ENCODE data around the gene TSHZ1. TPM values are rescaled to one million over a fixed set of nuclear protein-coding genes. Genes with fewer than 3 reads are reported as not detected.

The TSHZ1 gene
- total RNA-seq, 1 donor from 2014 or later = 8.0 TPM

- Mint-ChIP-seq H3K27me3 (ENCODE audit: low read depth) (no peaks in the 10 kb centered on the region), H3K4me1 (ENCODE audit: low read depth) (peaks cover 40% of the 10 kb centered on the region), H3K4me3 (ENCODE audit: unreplicated experiment) (peak overlapping the region; percentile 71), H3K36me3 (ENCODE audit: low read depth) (peaks cover 2% of the 10 kb centered on the region), H3K9me3 (ENCODE audit: low read depth) (no peaks in the 10 kb centered on the region), H3K27ac (ENCODE audit: unreplicated experiment) (peak overlapping the region; percentile 70)
- no peak for DNase-seq (ENCODE audit: low spot score)
- TF ChIP-seq, protein P1, sequence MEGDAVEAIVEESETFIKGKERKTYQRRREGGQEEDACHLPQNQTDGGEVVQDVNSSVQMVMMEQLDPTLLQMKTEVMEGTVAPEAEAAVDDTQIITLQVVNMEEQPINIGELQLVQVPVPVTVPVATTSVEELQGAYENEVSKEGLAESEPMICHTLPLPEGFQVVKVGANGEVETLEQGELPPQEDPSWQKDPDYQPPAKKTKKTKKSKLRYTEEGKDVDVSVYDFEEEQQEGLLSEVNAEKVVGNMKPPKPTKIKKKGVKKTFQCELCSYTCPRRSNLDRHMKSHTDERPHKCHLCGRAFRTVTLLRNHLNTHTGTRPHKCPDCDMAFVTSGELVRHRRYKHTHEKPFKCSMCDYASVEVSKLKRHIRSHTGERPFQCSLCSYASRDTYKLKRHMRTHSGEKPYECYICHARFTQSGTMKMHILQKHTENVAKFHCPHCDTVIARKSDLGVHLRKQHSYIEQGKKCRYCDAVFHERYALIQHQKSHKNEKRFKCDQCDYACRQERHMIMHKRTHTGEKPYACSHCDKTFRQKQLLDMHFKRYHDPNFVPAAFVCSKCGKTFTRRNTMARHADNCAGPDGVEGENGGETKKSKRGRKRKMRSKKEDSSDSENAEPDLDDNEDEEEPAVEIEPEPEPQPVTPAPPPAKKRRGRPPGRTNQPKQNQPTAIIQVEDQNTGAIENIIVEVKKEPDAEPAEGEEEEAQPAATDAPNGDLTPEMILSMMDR (IDR thresholded peaks at IDR 0.05) = no peak
Measured at GRCh38 chr18:75212751-75213090, 2.1 kb downstream of the TSHZ1 start.

DNA sequence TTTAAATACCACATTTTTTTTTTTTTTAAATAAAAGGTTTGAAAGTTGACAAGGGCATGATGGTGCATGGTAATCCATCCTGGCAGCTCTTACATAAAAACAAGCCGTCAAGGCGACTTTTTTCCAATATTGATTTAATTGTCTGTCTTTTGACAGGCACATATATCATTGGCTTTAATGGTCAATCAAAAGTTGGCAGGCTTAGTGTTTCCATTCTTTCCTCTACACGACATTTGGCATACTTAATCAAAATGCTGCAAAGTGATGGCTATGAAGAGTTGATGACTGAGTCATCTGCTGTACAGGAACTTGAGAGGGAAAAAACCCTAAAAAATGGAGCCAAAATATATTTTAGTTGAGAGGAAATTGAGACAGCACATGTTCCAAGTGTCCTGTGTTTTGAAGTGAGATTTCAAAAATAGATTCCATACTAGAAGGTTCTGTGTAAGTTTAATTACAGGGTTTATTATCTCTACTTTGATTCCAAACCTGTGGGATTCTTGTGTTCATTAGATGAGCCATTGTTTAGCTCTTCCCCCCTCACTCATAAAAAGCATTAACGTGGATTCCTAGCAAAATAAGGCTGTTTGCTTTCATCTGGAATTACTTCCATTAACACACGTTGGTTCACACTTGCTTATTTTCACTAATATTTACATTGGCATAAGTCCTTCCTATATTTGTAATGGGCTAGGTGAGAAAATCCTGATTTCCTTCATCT is 3.2 kb downstream of the TSHZ1 start:
- H3K36me3 Mint-ChIP-seq (ENCODE audit: low read depth) = peaks cover 2% of the 10 kb centered on the region
- TF ChIP-seq, protein P1 (IDR thresholded peaks at IDR 0.05) = no peak
- peak overlapping the region; percentile 36 for H3K27ac Mint-ChIP-seq (ENCODE audit: unreplicated experiment)
- peak overlapping the region; percentile 12 for H3K4me3 Mint-ChIP-seq (ENCODE audit: unreplicated experiment)
- no peak for DNase-seq (ENCODE audit: low spot score)
- H3K27me3 Mint-ChIP-seq (ENCODE audit: low read depth) = no peaks in the 10 kb centered on the region
- H3K9me3 Mint-ChIP-seq (ENCODE audit: low read depth) = no peaks in the 10 kb centered on the region
- H3K4me1 Mint-ChIP-seq (ENCODE audit: low read depth) = peaks cover 35% of the 10 kb centered on the region

GRCh38 chr18:75214332-75214690 is 3.7 kb downstream of the TSHZ1 start:
- TF ChIP-seq, protein P1 (IDR thresholded peaks at IDR 0.05) = no peak
- H3K4me3 Mint-ChIP-seq (ENCODE audit: unreplicated experiment) = no peak overlapping the region
- no peaks in the 10 kb centered on the region for H3K27me3 Mint-ChIP-seq (ENCODE audit: low read depth)
- no peaks in the 10 kb centered on the region for H3K9me3 Mint-ChIP-seq (ENCODE audit: low read depth)
- peaks cover 35% of the 10 kb centered on the region for H3K4me1 Mint-ChIP-seq (ENCODE audit: low read depth)
- peaks cover 2% of the 10 kb centered on the region for H3K36me3 Mint-ChIP-seq (ENCODE audit: low read depth)
- peak overlapping the region; percentile 36 for H3K27ac Mint-ChIP-seq (ENCODE audit: unreplicated experiment)
- no peak for DNase-seq (ENCODE audit: low spot score)

DNA sequence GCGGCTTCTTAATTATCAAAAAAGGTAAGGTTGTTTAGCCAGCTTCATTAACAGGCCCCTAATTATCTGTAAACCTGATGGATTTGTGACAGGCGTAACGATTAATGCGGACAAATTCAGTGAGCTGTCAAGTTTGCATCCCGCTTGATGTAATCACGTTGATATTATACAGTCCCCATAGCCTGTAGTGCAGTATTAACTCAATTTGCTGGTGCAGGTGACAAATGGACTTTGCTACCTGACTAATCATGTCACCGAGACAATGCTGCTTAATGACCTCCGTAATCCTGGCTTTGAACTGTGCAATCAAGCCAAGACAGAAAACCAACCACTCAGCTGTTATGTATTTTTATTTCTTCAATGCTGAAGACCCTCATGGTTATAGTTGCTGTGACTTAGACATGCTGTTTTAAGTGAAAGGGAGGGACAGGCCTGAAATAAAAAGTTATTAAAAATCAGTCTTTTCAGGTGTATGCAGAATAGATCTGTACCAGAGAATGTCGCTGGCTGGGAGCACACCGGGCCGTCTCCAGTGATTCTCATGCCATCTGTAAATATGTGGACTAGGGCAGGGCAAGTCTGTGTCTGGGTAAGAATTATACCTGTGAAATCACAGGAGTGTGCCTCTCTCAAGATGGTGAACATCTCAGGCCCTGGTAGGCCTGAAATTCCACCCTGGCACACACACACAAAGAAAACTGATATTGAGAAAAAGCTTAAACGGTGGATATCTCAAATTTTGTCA is 4.3 kb downstream of the TSHZ1 start:
- no peaks in the 10 kb centered on the region for H3K9me3 Mint-ChIP-seq (ENCODE audit: low read depth)
- H3K27ac Mint-ChIP-seq (ENCODE audit: unreplicated experiment) = no peak overlapping the region
- H3K36me3 Mint-ChIP-seq (ENCODE audit: low read depth) = peaks cover 2% of the 10 kb centered on the region
- TF ChIP-seq, protein P1 (IDR thresholded peaks at IDR 0.05) = no peak
- H3K27me3 Mint-ChIP-seq (ENCODE audit: low read depth) = no peaks in the 10 kb centered on the region
- H3K4me3 Mint-ChIP-seq (ENCODE audit: unreplicated experiment) = no peak overlapping the region
- H3K4me1 Mint-ChIP-seq (ENCODE audit: low read depth) = peaks cover 31% of the 10 kb centered on the region
- DNase-seq (ENCODE audit: low spot score) = no peak

DNA sequence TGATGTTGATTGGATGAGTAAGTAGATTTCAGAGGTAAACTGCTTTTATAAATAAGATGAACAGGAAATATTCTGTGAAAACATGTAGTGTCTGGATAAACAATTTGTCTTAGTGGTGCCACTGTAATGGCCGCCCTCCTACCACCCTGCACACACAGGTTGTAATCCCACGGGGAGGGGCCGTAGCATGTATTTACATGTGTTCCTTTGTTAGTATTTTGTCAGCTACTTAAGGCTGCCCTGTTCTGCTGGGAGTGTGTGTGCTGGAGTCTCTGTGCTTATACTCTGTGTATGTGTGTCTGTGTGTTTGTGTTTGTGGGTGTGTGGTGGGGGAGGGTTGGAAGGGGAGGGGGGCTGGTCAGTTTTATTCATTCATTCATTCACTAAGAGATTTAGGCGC is 5.1 kb downstream of the TSHZ1 start:
- DNase-seq (ENCODE audit: low spot score) = no peak
- Mint-ChIP-seq H3K27ac (ENCODE audit: unreplicated experiment) (no peak overlapping the region), H3K4me1 (ENCODE audit: low read depth) (peaks cover 24% of the 10 kb centered on the region), H3K27me3 (ENCODE audit: low read depth) (no peaks in the 10 kb centered on the region), H3K9me3 (ENCODE audit: low read depth) (no peaks in the 10 kb centered on the region), H3K4me3 (ENCODE audit: unreplicated experiment) (no peak overlapping the region), H3K36me3 (ENCODE audit: low read depth) (peaks cover 2% of the 10 kb centered on the region)
- TF ChIP-seq, protein P1 (IDR thresholded peaks at IDR 0.05) = no peak

All from chondrocyte (in vitro differentiated cells).